Neural progenitor cell (in vitro differentiated cells): ENCODE results near the gene FARP2.

Source experiments
- CTCF ChIP-seq: fragments of 200-600 bp; sonication (generic); IDR thresholded peaks from 2 replicates; pipeline ENCODE4 v1.5.1; 2017; ENCODE audit warnings: antibody characterized with exemption, mild to moderate bottlenecking
- EZH2 ChIP-seq: fragments of 200-600 bp; sonication (generic); IDR thresholded peaks from 2 replicates; pipeline ENCODE4 v1.6.1; 2017; ENCODE audit warnings: antibody characterized with exemption, mild to moderate bottlenecking, moderate library complexity
- EZH2phosphoT487 ChIP-seq: fragments of 200-600 bp; sonication (generic); IDR thresholded peaks from 2 replicates; pipeline ENCODE4 v1.6.1; 2017; ENCODE audit warnings: antibody characterized with exemption

DNA sequence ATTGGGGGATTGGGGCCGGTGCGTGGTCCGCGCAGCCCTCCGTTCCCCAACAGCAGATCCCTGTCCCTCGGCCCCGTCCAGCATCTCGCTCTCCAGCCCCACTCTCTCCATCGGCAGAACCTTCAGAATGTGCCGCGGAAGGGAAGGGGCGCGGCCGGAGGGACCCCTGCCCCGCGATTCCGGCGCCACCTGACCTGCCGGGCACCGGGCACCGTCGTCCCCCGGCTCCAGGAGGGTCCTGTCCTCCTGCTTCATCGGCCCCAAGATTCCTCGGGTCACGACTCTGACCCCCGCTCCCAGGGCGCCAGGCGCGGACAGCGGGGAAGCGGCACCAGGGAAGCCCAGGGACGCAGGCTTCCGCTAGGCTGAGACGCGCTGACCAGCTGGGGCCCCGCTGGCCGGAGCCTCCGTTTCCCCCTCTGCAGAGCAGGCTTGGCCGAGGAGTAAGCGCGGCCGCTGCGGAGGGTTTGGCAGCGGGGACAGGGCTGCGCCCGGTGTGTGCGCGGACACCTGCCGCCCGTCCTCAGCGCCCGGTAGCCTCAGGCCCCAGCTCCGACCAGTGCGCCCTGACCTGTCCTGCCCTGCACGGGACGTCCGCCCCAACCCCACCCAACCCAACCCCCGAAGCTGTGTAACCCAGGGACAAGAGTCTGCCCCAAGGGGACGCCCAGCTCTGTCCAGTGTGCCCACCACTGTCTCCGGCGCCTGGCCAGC is 185.6 kb downstream of the FARP2 start:
- TF ChIP-seq CTCF (no peak), EZH2 (peak; percentile 91), EZH2phosphoT487 (peak; percentile 66)
